Hematopoietic multipotent progenitor cell (in vitro differentiated cells): Measurements from ENCODE around the gene B3GAT2. TPM values are rescaled to one million over a fixed set of nuclear protein-coding genes. Genes with fewer than 3 reads are reported as not detected.

Experiments
- DNase-seq, 3 donors: peaks; one replicate each; pipeline ENCODE4 v3.0.0-alpha.2; 2011 to 2015; ENCODE audit warnings: low read depth in 2 of 3, low spot score in 2 of 3
- total RNA-seq: library from RNA; depleted of rRNA; stranded (reverse); fragments of >200 nt; gene quantifications from one replicate; pipeline ENCODE4 v1.2.3, GENCODE V29; 2012

The B3GAT2 gene
- total RNA-seq, 1 donor = not detected

DNA sequence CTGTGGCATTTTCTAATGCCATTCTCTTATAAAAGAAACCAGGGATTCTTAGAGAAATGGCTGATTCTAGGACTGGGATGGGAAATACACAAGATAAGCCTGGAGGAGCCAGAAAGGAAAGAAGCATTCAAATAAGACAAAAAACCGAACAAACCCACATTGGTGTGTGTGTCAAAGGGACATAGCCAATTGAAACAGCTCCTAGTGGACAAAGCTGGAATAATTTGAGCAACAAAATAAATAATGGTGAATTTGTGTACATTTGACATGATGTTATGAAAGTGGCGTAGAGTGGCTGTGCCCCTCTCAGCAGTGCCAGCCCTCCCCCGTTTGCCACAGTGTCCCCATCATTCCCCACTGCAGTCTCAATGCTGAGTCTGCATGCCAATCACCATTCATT, 55.5 kb downstream of the B3GAT2 start:
- no peak for DNase-seq

DNA sequence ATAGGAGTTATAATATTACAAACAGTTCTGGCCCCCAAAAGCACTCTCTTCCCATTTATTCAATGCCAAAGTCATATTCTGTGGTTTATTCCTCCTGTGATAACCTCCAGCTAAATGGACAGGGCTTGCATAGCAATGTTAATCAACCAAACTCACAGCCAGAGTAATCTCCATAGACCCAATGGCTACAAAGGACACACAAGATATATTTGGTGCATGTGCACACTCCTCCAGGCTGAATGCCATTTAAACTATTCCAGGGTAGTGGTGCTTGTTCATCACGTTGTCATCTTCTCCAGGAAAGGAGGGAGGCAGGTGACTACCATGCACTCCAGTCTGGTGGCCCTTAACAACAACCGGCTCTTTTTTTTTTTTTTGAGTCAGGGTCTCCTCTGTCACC, 56.8 kb downstream of the B3GAT2 start:
- no peak for DNase-seq

DNA sequence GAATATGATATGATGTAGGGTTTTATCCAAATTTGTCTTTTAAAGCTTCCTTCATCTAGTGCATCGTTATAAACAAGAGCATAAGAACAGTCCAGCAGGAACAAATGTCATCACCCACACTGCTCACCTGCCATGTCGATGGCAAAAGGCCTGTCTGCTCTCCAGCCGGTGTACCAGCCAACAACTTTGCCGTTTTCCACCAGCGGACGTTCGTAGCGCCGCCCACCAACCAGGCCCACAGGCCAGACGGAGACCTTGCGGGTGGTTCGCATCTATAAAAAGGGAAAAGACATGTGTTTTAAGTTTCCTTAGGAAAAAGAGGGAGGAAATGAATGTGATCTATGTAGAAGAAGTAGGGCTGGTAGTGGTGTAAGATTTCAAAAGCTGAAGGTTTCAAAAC, 62.9 kb downstream of the B3GAT2 start:
- DNase-seq = no peak

DNA sequence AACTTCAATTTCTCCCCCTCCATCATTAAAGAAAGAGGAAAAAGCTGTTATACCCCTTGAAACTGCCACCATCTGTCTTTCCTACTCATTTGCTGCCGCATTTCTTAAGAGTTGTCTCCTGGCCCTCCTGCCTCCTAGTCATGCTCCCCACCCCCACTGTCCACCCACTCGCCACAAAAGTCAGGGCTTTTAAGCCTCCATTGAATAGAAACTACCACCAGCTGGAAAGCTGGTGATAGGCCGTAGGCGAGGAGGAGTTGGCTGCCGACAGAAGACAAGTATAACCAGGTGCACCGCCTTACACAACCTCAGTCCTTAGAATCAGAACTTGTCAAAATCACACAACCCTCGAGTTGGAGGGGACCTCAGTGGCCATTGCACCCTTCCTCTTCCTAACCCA, 67.6 kb downstream of the B3GAT2 start:
- DNase-seq = no peak

GRCh38 chr6:70886661-70887060, 70.2 kb downstream of the B3GAT2 start:
- no peak for DNase-seq

GRCh38 chr6:70886071-70886470, 70.8 kb downstream of the B3GAT2 start:
- no peak for DNase-seq

DNA sequence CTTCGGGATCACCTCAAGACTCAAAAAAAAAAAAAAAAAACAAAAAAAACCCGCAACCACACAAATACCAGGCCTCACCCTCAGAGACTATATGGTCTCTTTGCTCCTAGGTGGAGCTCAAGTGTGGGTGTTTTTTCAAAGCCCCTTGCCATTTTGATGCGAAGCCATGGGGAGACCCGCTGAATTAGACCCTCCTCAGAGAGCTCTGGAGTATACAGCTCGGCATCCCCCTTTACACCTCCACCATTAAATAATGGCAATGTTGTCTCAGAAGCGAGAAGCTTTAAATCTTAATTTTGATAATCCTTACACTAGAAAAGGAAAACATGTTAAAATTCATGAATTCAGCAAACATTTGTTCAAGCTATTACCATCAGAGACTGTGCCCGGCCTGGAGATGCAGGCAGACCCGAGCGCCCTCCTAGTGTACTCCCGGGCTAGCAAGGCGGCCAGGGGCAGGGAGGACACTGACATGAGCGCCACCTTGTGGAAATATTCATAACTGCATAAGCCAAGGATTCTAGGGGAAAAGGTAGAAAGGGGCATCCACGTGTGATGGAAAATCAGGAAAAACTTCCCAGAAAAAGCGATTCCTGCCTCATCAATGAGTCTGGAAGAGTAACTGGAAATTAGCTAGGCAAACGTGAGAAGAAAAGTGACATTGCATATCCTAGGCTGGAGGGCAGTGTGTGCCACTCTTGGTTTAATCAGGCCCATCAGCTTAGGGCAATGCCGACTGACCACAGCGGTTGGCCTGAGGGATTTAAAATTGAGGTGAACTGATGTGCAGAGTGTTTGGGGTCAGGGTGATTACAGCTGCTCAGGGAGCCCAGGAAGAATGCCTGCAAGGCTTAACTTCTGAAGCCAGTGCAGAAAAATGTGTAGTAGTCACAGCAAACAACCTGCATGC, 72.5 kb downstream of the B3GAT2 start:
- DNase-seq = peak; percentile 26 to 67 (median 34)

GRCh38 chr6:70879496-70879895, 77.4 kb downstream of the B3GAT2 start:
- no peak for DNase-seq

- DNase-seq = no peak
These were observed 82.5 kb downstream of the B3GAT2 start for GRCh38 chr6:70874181-70874913.

- DNase-seq = no peak
These were observed 84.4 kb downstream of the B3GAT2 start for GRCh38 chr6:70872469-70872868.

DNA sequence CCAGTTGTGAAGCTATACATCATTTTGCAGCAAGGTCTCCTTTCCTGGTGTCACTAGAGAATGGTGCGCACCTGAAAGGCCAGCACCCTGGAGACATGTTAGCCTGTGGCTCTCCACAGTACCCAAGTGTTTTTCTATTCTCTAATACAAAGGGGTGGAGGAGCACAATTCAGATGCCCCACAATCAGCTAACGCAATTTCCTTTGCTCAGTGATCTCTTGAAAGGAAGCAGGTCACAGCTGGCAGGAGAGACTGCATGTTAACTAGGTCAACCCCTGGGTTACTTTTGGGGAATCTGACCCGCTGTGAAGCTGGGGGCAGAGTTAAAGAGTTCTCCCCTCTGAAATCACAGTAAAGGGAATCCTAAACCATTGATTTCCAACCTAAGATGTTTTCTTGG, 92.5 kb downstream of the B3GAT2 start:
- DNase-seq = no peak

GRCh38 chr6:70863343-70863742, 93.5 kb downstream of the B3GAT2 start:
- DNase-seq = peak in 1 of 3 donors; percentile 37

- no peak for DNase-seq
These were observed 95.9 kb downstream of the B3GAT2 start for GRCh38 chr6:70860920-70861319.

DNA sequence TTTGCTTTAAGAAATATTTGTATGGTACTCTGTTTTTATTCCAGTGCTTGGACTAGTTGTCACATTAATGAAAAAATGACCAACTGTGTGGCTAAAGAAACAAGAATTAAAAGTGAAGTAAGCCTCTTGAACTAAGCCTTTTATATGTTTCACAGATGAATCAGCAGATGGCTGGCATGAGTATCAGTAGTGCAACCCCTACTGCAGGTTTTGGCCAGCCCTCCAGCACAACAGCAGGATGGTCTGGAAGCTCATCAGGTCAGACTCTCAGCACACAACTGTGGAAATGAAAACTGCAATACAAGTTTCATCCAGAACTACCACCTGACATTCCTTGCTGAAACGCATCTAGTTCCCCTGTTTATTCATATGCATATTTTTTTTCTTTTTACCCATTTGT, 96.8 kb downstream of the B3GAT2 start:
- DNase-seq = no peak

GRCh38 chr6:70857387-70858077, 99.3 kb downstream of the B3GAT2 start:
- no peak for DNase-seq

DNA sequence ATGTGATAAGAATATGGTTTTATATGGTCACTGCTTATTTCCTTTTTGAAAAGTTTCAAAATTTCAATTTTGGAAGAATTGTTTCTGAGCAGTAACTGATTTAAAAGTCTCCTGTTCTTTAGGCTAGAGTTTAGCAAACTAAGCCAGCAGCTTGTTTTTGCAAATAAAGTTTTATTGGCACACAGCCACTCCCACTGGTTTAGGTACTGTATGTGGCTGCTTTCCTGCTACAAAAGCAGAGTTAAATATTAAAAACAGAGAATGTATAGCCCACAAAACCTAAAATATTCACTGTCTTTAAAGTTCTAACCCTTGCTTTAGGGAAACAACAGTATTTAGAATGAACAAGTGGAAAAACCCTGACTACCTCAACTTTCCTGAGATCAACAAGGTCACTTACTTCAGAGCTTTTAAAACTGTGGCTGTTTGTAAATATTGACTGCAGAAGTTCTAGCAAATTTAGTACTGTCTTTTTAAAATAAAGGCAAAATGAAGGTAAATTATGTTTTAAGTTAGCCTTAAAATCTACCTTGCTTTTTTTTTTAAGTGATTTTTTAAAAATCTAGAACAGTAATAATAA, 104.1 kb downstream of the B3GAT2 start:
- DNase-seq = no peak

GRCh38 chr6:70849348-70850069, 107.4 kb downstream of the B3GAT2 start:
- DNase-seq = no peak

- DNase-seq = no peak
These were observed 109.5 kb downstream of the B3GAT2 start for GRCh38 chr6:70847106-70848084.

DNA sequence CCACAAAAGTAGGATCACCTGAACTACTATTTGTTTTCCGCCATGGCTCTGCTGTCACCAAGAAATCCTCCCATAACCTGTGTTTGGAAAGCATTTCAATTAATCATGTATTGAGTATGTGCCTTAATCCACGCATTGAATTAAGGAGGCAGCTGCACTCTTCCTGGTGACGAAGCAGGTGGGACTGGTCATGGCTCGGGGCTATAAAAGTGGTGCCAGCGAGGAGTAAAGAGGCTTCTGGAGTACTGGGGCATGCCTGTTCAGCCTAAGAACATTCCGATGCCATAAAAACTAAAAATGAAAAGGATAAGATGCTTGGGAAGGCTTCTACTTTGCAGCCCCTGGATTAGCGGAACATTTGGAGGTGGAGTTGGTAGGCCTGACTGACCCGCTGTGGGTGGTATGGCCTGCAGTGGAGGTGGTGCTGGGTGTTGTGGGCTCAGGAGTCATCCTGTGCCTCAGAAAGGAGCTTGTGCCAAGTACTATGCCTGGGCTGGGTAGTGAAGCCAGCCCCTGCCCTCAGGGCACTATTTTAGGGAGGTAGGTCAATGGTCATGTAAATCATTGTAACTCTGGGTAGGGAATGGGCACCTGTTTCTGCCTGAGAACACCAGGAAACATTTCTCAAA, 110.5 kb downstream of the B3GAT2 start:
- no peak for DNase-seq
